GM12874 (cell line): ENCODE results near the gene KRT15.

Experiments used
- CTCF ChIP-seq: IDR thresholded peaks from 2 replicates; pipeline ENCODE4 v1.5.1; 2011; ENCODE audit warnings: low read depth, mild to moderate bottlenecking, control low read depth, low read length, moderate library complexity; ENCODE audit not compliant: insufficient read depth

The KRT15 gene

GRCh38 chr17:41489531-41489930 is 29.2 kb downstream of the KRT15 start, which contains the start of gene KRT36:
Gene KRT36, minus strand, starts transcription at chr17:41489910. Its CDS starts 46 bp downstream, at chr17:41489864.
- TF ChIP-seq CTCF = no peak

- TF ChIP-seq CTCF = peak; percentile 70
Measured at GRCh38 chr17:41486809-41487530, 31.7 kb downstream of the KRT15 start.

GRCh38 chr17:41486316-41486715 is 32.4 kb downstream of the KRT15 start:
- no peak for TF ChIP-seq CTCF

GRCh38 chr17:41484920-41485904 is 33.5 kb downstream of the KRT15 start:
- TF ChIP-seq CTCF = no peak

GRCh38 chr17:41483991-41484826 is 34.5 kb downstream of the KRT15 start:
- TF ChIP-seq CTCF = no peak

- TF ChIP-seq CTCF = no peak
Measured at GRCh38 chr17:41483531-41483930, 35.2 kb downstream of the KRT15 start.

GRCh38 chr17:41481036-41481435 is 37.7 kb downstream of the KRT15 start, which contains the start of gene KRT35:
Gene KRT35, minus strand, starts transcription at chr17:41481151. Its CDS starts 54 bp downstream, at chr17:41481097.
- no peak for TF ChIP-seq CTCF
